ENCODE measurements around the gene SMARCD1. TPM values are rescaled to one million over a fixed set of nuclear protein-coding genes. Genes with fewer than 3 reads are reported as not detected.

The SMARCD1 gene
- total RNA-seq, 1 donor from 2014 or later: 152 TPM

DNA sequence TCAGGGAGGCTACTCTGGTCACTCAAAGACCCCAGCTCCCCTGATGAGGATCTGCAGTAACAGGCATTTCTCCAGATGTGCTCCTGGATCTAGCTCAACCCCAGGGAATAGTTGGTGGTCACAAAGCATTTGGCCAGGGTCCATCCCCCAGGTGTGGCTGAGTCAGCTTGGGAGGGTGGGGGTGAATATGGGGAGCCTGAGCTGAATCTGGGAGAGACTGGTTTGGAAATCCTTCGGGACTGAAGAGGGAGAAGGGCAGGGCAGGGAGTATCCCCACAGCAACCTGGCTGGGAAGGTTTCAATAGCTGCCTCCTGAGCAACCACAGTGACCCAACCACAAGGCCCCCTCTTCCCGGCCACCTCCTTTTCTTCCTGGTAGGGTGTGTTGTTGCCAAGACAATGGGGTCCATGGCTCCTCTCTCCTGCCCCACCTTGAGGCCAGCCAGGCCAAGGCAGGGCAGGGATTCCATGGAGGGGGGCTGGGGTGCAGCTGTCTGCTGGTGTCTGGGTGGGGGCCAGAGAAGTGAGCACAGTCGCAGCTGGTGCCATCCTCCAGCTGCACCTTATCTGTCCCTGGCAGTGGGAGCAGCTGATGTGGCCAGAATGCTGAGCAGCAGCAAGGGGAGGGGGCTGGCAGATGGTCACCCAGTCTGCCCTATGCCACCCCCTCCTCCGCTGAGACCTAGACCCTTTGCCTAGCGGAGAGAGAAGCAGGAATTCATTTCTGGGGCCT is 22.2 kb upstream of the SMARCD1 start:
- H3K36me3 Mint-ChIP-seq (ENCODE audit: unreplicated experiment): peaks cover 21% of the 10 kb centered on the region
- H3K27ac Mint-ChIP-seq (ENCODE audit: unreplicated experiment): peak overlapping the region; percentile 79
- peaks cover 13% of the 10 kb centered on the region for H3K27me3 Mint-ChIP-seq (ENCODE audit: unreplicated experiment)
- H3K9me3 Mint-ChIP-seq (ENCODE audit: unreplicated experiment): peaks cover 16% of the 10 kb centered on the region
- TF ChIP-seq, protein P1, sequence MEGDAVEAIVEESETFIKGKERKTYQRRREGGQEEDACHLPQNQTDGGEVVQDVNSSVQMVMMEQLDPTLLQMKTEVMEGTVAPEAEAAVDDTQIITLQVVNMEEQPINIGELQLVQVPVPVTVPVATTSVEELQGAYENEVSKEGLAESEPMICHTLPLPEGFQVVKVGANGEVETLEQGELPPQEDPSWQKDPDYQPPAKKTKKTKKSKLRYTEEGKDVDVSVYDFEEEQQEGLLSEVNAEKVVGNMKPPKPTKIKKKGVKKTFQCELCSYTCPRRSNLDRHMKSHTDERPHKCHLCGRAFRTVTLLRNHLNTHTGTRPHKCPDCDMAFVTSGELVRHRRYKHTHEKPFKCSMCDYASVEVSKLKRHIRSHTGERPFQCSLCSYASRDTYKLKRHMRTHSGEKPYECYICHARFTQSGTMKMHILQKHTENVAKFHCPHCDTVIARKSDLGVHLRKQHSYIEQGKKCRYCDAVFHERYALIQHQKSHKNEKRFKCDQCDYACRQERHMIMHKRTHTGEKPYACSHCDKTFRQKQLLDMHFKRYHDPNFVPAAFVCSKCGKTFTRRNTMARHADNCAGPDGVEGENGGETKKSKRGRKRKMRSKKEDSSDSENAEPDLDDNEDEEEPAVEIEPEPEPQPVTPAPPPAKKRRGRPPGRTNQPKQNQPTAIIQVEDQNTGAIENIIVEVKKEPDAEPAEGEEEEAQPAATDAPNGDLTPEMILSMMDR (IDR thresholded peaks at IDR 0.05; ENCODE audit: partially characterized antibody, unreplicated experiment): no peak
- H3K4me1 Mint-ChIP-seq (ENCODE audit: low read depth, unreplicated experiment): peaks cover 47% of the 10 kb centered on the region
- peak; percentile 45 for DNase-seq
- H3K4me3 Mint-ChIP-seq (ENCODE audit: unreplicated experiment): peak overlapping the region; percentile 82

DNA sequence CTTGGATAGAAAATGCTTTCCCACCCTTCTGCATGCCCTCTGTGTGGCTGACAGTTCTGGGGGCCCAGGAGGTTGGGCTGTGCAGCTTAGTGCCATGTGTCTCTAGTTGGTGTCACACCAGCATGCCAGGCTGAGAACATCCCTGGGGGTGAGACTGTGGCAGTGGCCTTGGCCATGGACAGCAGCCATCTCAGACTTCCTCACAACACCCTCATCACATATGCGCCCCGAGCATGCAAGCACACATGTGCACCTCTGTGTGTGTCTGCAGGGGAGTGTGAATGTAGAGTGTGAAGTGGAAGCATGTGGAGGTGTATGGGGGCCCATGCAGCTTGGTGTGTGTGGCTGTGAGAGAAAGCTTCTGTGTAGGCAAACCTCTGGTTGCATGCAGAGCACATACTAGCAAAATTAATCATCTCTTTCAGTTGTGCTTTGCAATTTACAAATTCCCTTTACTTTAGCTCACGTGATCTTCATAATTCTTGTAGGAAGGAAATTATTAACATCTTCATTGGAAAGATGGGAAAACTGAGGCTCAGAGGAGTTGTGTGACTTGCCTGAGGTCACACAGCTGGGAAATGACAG is 19.3 kb upstream of the SMARCD1 start:
- Mint-ChIP-seq H3K9me3 (ENCODE audit: unreplicated experiment) (peaks cover 6% of the 10 kb centered on the region), H3K27me3 (ENCODE audit: unreplicated experiment) (peaks cover 18% of the 10 kb centered on the region), H3K36me3 (ENCODE audit: unreplicated experiment) (peaks cover 20% of the 10 kb centered on the region), H3K4me1 (ENCODE audit: low read depth, unreplicated experiment) (peaks cover 41% of the 10 kb centered on the region), H3K27ac (ENCODE audit: unreplicated experiment) (no peak overlapping the region), H3K4me3 (ENCODE audit: unreplicated experiment) (no peak overlapping the region)
- TF ChIP-seq, protein P1 (IDR thresholded peaks at IDR 0.05; ENCODE audit: partially characterized antibody, unreplicated experiment): no peak
- DNase-seq: no peak

DNA sequence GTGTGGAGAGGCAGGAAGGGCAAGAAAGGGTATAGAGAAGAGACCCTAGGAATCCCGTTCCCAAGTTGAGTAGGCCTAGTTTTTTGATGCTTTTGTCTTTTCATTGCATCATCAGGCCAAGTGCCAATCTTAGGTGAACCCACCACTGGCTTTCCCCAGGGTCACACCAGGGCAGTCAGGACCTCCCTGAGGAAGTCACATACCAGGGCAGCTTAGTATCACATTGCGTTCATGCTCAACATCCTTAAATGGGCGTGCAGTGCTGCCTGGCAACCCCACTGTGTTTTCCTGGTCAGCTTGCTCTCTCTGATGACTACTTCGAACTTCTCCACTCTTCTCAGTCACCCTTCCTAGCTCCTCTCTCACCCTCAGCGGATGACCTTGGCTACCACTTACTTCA is 18.7 kb upstream of the SMARCD1 start:
- H3K4me1 Mint-ChIP-seq (ENCODE audit: low read depth, unreplicated experiment): peaks cover 38% of the 10 kb centered on the region
- H3K9me3 Mint-ChIP-seq (ENCODE audit: unreplicated experiment): peaks cover 8% of the 10 kb centered on the region
- TF ChIP-seq, protein P1 (IDR thresholded peaks at IDR 0.05; ENCODE audit: partially characterized antibody, unreplicated experiment): no peak
- H3K27ac Mint-ChIP-seq (ENCODE audit: unreplicated experiment): no peak overlapping the region
- H3K36me3 Mint-ChIP-seq (ENCODE audit: unreplicated experiment): peaks cover 15% of the 10 kb centered on the region
- DNase-seq: no peak
- no peak overlapping the region for H3K4me3 Mint-ChIP-seq (ENCODE audit: unreplicated experiment)
- H3K27me3 Mint-ChIP-seq (ENCODE audit: unreplicated experiment): peaks cover 16% of the 10 kb centered on the region

DNA sequence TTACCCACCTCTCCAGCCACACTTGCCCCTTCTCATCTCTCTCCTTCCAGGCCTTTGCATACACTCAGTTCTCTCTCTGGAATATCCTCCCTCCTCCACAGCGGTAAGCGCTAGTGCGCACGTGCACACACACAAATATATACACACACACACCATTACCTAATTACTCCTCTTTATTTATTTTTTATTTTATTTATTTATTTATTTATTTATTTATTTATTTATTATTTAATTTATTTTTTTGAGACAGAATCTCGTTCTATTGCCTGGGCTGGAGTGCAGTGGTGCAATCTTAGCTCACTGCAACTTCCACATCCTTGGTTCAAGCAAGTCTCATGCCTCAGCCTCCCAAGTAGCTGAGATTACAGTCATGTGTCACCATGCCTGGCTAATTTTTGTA is 16.1 kb upstream of the SMARCD1 start:
- peaks cover 18% of the 10 kb centered on the region for H3K27me3 Mint-ChIP-seq (ENCODE audit: unreplicated experiment)
- TF ChIP-seq, protein P1 (IDR thresholded peaks at IDR 0.05; ENCODE audit: partially characterized antibody, unreplicated experiment): no peak
- no peak for DNase-seq
- H3K36me3 Mint-ChIP-seq (ENCODE audit: unreplicated experiment): peaks cover 8% of the 10 kb centered on the region
- H3K27ac Mint-ChIP-seq (ENCODE audit: unreplicated experiment): no peak overlapping the region
- peaks cover 27% of the 10 kb centered on the region for H3K4me1 Mint-ChIP-seq (ENCODE audit: low read depth, unreplicated experiment)
- H3K4me3 Mint-ChIP-seq (ENCODE audit: unreplicated experiment): no peak overlapping the region
- peaks cover 7% of the 10 kb centered on the region for H3K9me3 Mint-ChIP-seq (ENCODE audit: unreplicated experiment)

DNA sequence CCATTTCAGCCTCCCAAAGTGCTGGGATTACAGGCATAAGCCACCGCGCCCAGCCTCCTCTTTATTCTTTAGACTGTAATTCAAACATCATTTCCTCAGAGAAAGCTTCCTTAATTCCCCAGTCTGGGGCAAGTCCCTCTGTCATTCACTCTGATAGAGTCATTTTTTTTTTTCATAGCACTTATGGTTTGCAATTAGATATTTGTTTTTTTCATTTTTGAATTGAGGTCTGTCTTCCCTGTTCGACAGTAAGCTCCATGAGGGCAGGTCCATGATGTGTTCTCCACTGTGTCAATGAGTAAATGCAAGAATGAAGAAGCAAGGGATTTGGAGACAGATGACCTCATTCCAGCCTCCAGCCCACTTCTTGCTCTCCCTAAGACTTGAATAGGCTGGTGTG is 15.6 kb upstream of the SMARCD1 start:
- Mint-ChIP-seq H3K9me3 (ENCODE audit: unreplicated experiment) (peaks cover 7% of the 10 kb centered on the region), H3K4me3 (ENCODE audit: unreplicated experiment) (peak overlapping the region; percentile 33), H3K27ac (ENCODE audit: unreplicated experiment) (no peak overlapping the region), H3K36me3 (ENCODE audit: unreplicated experiment) (peaks cover 8% of the 10 kb centered on the region), H3K4me1 (ENCODE audit: low read depth, unreplicated experiment) (peaks cover 22% of the 10 kb centered on the region), H3K27me3 (ENCODE audit: unreplicated experiment) (peaks cover 20% of the 10 kb centered on the region)
- no peak for DNase-seq
- TF ChIP-seq, protein P1 (IDR thresholded peaks at IDR 0.05; ENCODE audit: partially characterized antibody, unreplicated experiment): no peak

Data from glutamatergic neuron (in vitro differentiated cells).